Activated CD4-positive, alpha-beta T cell treated with anti-CD3 and anti-CD28 coated beads for 48 hours (primary cell): ENCODE results near the gene PLCB4.

ENCODE experiments used
- DNase-seq: peaks from one replicate; pipeline ENCODE4 v3.0.0-alpha.2; 2020

The PLCB4 gene

GRCh38 chr20:9332791-9333479, 264.0 kb downstream of the PLCB4 start:
- no peak for DNase-seq

GRCh38 chr20:9334866-9335265, 266.0 kb downstream of the PLCB4 start:
- no peak for DNase-seq

- DNase-seq, result no peak
Measured at GRCh38 chr20:9338101-9338500, 269.2 kb downstream of the PLCB4 start.

- DNase-seq, result no peak
Measured at GRCh38 chr20:9339708-9340107, 270.8 kb downstream of the PLCB4 start.

GRCh38 chr20:9342651-9343050, 273.8 kb downstream of the PLCB4 start:
- DNase-seq, result no peak

GRCh38 chr20:9344083-9344920, 275.4 kb downstream of the PLCB4 start:
- DNase-seq, result no peak

- no peak for DNase-seq
Measured at GRCh38 chr20:9348316-9348715, 279.4 kb downstream of the PLCB4 start.

- DNase-seq, result no peak
Measured at GRCh38 chr20:9348747-9349146, 279.9 kb downstream of the PLCB4 start.

- DNase-seq, result no peak
Measured at GRCh38 chr20:9349249-9349648, 280.4 kb downstream of the PLCB4 start.

GRCh38 chr20:9352739-9353138, 283.9 kb downstream of the PLCB4 start:
- no peak for DNase-seq

GRCh38 chr20:9353180-9353915, 284.5 kb downstream of the PLCB4 start:
- DNase-seq, result no peak

GRCh38 chr20:9353916-9354276, 285.0 kb downstream of the PLCB4 start:
- DNase-seq, result no peak

GRCh38 chr20:9354579-9354978, 285.7 kb downstream of the PLCB4 start:
- no peak for DNase-seq

GRCh38 chr20:9358001-9358400, 289.1 kb downstream of the PLCB4 start:
- DNase-seq, result no peak

- no peak for DNase-seq
Measured at GRCh38 chr20:9359561-9360308, 290.8 kb downstream of the PLCB4 start.

GRCh38 chr20:9360431-9360830, 291.5 kb downstream of the PLCB4 start:
- no peak for DNase-seq

GRCh38 chr20:9363673-9364072, 294.8 kb downstream of the PLCB4 start:
- no peak for DNase-seq

GRCh38 chr20:9367328-9367727, 298.4 kb downstream of the PLCB4 start:
- DNase-seq, result no peak

- DNase-seq, result no peak
Measured at GRCh38 chr20:9367746-9368145, 298.9 kb downstream of the PLCB4 start.

- DNase-seq, result no peak
Measured at GRCh38 chr20:9368893-9369292, 300.0 kb downstream of the PLCB4 start.

- DNase-seq, result no peak
Measured at GRCh38 chr20:9369557-9369956, 300.7 kb downstream of the PLCB4 start.

- no peak for DNase-seq
Measured at GRCh38 chr20:9374072-9374471, 305.2 kb downstream of the PLCB4 start.

GRCh38 chr20:9374480-9374879, 305.6 kb downstream of the PLCB4 start:
- no peak for DNase-seq
